AG09319 (cell line): Measurements from ENCODE around the gene KDM1A.

ENCODE experiments used
- DNase-seq: peaks from one replicate; pipeline ENCODE4 v3.0.0-alpha.2; 2010; ENCODE audit warnings: low read depth; ENCODE audit errors: extremely low read depth
- TF ChIP-seq, protein P1 (sequence below): IDR thresholded peaks from 2 replicates; pipeline ENCODE4 v1.5.1; 2011; ENCODE audit warnings: low read depth, mild to moderate bottlenecking, inconsistent platforms, low read length, moderate library complexity

Gene KDM1A

DNA sequence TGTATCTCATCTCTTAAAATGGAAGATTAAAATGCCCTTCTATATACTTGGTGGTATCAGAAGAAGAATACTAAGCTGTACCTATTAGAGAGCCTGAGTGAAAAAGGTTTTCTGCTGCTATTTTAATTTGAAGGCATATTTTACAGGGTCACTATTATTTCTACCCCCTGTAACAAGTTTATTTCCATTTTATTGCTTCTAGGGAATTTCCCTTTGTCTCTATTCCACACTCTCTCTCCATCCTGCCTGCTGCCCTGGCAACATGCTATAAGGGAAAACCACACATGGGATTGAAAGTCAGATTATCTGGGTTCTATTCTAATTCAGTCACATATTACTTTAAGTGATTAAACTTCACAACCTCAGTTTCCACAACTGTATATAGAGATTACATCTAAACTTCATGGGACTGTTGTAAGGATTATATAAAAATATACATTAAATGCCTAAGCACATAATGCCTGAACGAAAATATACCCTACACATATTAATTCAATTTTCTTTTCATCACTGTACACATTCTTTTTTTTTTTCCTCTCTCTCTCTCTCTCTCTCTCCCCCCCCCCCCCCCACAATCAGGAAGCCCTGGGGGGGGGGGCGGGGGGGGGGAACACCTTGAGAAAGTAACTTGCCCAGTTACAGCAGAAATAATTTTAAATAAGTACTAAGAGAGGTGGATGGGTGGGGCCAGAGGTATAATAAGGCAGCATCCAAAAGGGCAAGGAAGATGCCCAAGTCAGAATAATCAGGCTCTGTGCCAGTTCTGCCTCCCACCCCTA is 97.8 kb downstream of the KDM1A start:
- no peak for DNase-seq
- TF ChIP-seq, protein P1, sequence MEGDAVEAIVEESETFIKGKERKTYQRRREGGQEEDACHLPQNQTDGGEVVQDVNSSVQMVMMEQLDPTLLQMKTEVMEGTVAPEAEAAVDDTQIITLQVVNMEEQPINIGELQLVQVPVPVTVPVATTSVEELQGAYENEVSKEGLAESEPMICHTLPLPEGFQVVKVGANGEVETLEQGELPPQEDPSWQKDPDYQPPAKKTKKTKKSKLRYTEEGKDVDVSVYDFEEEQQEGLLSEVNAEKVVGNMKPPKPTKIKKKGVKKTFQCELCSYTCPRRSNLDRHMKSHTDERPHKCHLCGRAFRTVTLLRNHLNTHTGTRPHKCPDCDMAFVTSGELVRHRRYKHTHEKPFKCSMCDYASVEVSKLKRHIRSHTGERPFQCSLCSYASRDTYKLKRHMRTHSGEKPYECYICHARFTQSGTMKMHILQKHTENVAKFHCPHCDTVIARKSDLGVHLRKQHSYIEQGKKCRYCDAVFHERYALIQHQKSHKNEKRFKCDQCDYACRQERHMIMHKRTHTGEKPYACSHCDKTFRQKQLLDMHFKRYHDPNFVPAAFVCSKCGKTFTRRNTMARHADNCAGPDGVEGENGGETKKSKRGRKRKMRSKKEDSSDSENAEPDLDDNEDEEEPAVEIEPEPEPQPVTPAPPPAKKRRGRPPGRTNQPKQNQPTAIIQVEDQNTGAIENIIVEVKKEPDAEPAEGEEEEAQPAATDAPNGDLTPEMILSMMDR: no peak

DNA sequence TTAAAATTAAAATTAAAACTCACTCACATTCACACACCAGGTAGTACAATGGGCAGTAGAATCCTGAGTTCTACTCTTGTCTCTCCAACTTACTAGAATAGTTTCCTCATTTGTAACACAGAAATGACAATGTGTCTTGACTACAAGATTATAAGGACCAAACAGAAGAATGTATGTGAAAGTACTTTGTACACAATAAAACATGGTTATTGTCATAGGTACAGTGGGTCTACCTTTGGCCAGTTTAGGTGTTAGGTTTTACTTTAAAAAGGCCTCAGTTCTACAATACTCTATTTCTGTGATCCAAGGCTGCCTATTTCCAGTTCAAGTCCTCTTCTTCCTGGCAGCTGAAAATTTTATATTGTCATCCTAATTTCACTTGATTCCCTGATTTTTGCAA is 99.1 kb downstream of the KDM1A start:
- no peak for DNase-seq
- TF ChIP-seq, protein P1: no peak

DNA sequence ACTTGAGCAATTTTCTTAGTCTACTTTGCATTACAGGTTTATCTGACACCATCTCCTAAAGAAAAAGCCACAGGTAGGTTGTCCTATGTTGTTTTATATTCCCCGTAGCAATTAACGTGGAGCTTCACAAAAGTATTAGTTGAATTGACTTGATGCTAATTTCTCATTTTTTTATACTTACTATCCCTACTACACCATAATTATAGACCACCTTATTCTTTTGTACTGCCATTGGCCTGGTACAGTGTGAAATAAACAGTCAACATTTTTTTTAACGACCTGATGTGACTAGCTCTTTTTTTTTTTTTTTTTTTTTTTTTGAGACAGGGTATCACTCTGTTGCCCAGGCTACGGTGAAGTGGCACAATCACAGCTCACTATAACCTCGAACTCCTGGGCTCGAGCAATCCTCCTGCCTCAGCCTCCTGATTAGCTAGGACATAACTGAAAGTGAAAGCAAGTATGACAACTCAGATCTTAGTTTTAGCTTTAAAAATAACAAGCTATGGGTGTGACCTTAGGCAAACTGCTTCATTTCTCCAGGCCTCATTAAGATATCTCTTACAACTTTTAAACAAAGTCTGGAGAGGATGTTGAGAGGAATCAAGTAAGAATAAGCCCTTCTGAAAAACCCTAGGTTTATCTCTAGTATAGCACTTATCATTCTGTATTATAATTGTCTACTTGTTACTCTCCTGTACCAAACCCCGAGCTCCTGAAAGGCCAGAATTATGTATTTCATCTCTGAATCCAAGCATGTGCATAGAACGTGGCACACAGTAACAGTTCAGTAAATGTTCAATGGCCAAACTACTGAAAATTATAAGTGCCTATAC is 99.9 kb downstream of the KDM1A start:
- DNase-seq: no peak
- TF ChIP-seq, protein P1: no peak

DNA sequence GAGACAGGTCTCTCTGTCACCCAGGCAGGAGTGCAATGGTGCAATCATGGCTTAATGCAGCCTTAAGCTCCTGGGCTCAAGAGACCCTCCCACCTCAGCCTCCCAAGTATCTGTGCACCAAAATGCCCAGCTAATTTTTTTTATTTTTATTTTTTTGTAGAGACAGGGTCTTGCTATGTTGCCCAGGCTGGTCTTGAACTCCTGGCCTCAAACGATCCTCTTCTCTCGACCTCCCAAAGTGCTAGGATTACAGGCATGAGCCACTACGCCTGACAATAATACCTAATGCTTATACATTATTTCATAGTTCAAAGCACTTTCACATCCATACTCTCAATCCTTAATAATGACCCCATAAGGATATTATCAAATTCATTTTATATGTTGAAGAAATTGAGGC is 101.1 kb downstream of the KDM1A start:
- DNase-seq: no peak
- TF ChIP-seq, protein P1: no peak

DNA sequence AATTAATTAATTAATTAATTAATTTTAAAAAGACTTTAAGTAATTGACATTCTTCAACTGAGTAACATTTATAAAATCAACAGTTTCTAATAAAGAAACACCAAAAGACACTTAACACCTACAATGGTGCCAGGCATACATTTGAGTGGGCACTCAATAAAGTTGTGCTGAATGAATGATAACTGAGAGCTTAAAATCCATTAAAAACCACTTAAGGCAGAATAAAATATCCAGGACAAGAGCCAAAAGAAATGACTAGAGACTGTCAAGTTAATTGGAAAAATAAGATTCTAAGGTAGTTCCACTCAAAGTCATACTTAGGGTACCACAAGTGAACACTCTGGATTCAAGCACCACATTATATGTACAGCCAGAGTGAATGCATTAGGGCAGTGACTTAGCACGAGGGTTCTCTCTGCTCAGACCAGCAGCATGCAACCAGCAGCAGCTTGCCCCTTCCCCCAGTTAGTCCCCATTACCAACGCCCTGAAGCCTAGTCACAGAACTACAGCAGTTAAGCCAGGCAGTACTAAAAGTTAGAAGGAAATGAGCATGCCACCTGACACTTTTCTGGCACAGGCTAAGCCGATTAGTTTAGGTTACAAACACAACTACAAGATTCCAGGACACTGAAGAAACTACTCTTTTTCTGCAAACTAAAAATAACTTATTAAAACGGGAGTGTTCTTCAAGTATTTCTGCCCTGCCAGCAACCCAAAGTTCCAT is 102.9 kb downstream of the KDM1A start:
- DNase-seq: peak; percentile 23
- TF ChIP-seq, protein P1: no peak

DNA sequence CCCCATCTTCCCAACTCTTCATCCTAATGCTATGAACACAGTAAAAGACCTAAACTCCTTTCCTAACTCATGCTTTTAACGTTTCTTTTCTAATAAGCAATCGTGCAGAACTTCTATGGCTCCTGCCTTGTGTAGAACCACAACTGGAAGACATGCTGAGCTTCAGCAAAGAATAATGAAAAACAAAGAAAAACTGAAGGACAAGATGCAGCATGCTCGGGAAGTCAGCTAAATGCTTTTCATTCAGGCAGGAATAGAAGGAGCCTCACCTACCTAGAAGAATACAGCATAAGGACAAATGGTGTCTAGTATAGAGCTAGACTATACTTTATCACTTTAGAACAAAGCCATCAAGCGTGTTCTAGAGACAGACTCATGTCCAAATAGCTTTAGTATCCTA is 103.5 kb downstream of the KDM1A start:
- DNase-seq: no peak
- TF ChIP-seq, protein P1: no peak
